ENCODE measurements around the gene GLIS1.

GRCh38 chr1:53646732-53647131 is 92.2 kb downstream of the GLIS1 start:
- TF ChIP-seq CTCF (IDR thresholded peaks at IDR 0.05; ENCODE audit: insufficient read depth, low read length, poor library complexity, severe bottlenecking), result no peak
- TF ChIP-seq EZH2phosphoT487 (conservative IDR thresholded peaks at IDR 0.05; ENCODE audit: low read length), result no peak
